ENCODE results near the gene SH3PXD2B. TPM values are rescaled to one million over a fixed set of nuclear protein-coding genes. Genes with fewer than 3 reads are reported as not detected.

SH3PXD2B gene
- total and polyA plus RNA-seq, 2 of the 13 experiments (the other 11 are each of a cell fraction or from before 2014, with no cell fraction given): 3.4 to 4.6 TPM

GRCh38 chr5:172417130-172417841 lies 37.0 kb downstream of the SH3PXD2B start:
- POLR2A ChIA-PET: no interaction called here
- Histone ChIP-seq H4K20me1 (ENCODE audit: insufficient read depth, low read length) (no peaks in the 10 kb centered on the region), H3K4me3 (replicated peaks in 1 of 3; ENCODE audit: insufficient read depth in 1 of 3, low read depth in 2 of 3, low read length in 3 of 3) (no peak overlapping the region), H2AFZ (ENCODE audit: low read length) (no peak overlapping the region), H3K79me2 (ENCODE audit: insufficient read depth, low read length) (no peaks in the 10 kb centered on the region), H3K4me2 (ENCODE audit: low read depth, low read length) (no peak overlapping the region), H3K9ac (ENCODE audit: insufficient read depth, low read depth, low read length) (no peak overlapping the region), H3K36me3 (replicated peaks in 1 of 2; ENCODE audit: control insufficient read depth in 1 of 2, insufficient read depth in 2 of 2, low read length in 2 of 2) (no peaks in the 10 kb centered on the region; a peak in 1 of 5 replicates), H3K27me3 (ENCODE audit: control insufficient read depth in 1 of 2, insufficient read depth in 2 of 2, low read length in 2 of 2) (no peaks in the 10 kb centered on the region), H3K4me1 (ENCODE audit: insufficient read depth, low read length) (peaks cover 81% of the 10 kb centered on the region), H3K9me3 (ENCODE audit: low read length) (no peaks in the 10 kb centered on the region), H3K27ac (ENCODE audit: extremely low read length, insufficient read depth, low read length) (no peak overlapping the region)
- CTCF ChIA-PET (ENCODE audit: low intra/inter-chr PET ratio, low total read pairs): no interaction called here
- ATAC-seq: no peak
- DNase-seq (ENCODE audit: low spot score): no peak
- intact Hi-C loops (cut with micrococcal nuclease; ENCODE audit: unreplicated experiment) (no loop called here), in situ Hi-C loops (cut with HindIII; ENCODE audit: extremely low pct_ligation_motif_present, low pct_unique_long_range_greater_than_20kb) (loop anchor here (5.0 kb wide), 1 partner anchor 35 kb away; the partner anchor contains the start of gene SH3PXD2B)
- 82% methylated on average over 4 of the region's 4 CpGs for WGBS (ENCODE audit: low lambda C conversion rate)
- no TSS peak for BruUV-seq (replicated peaks)
- FAIRE-seq: no peak
- TF ChIP-seq ZNF253 (CRISPR knock-in tag; IDR thresholded peaks at IDR 0.05; ENCODE audit: borderline replicate concordance) (no peak), REL (CRISPR knock-in tag; conservative IDR thresholded peaks at IDR 0.05) (no peak), HNF4G (IDR thresholded peaks at IDR 0.05; ENCODE audit: borderline replicate concordance, low read depth, low read length) (no peak), HNF4G (CRISPR knock-in tag; IDR thresholded peaks at IDR 0.05; ENCODE audit: borderline replicate concordance, low read depth) (no peak), NFYC (CRISPR knock-in tag; IDR thresholded peaks at IDR 0.05) (peak; percentile 46; the same call in 1 of the 2 replicates), ZBTB25 (CRISPR knock-in tag; IDR thresholded peaks at IDR 0.05) (no peak), ZNF329 (CRISPR knock-in tag; IDR thresholded peaks at IDR 0.05; ENCODE audit: low read depth) (peak; percentile 99), ZNF704 (CRISPR knock-in tag; IDR thresholded peaks at IDR 0.05; ENCODE audit: borderline replicate concordance) (no peak), USF2 (IDR thresholded peaks at IDR 0.05; ENCODE audit: low read depth, low read length) (0 out of 2 replicates have a peak, but pooled peaks have one; percentile 6), USF2 (CRISPR knock-in tag; IDR thresholded peaks at IDR 0.05; ENCODE audit: borderline replicate concordance) (peak; percentile 40; the same call in 1 of the 2 replicates), RAD51 (IDR thresholded peaks at IDR 0.05; ENCODE audit: borderline replicate concordance) (peak; percentile 43; the same call in 1 of the 2 replicates), ATM (IDR thresholded peaks at IDR 0.05; ENCODE audit: borderline replicate concordance) (no peak), ZNF101 (CRISPR knock-in tag; IDR thresholded peaks at IDR 0.05; ENCODE audit: borderline replicate concordance, low read depth) (no peak), GATA4 (IDR thresholded peaks at IDR 0.05; ENCODE audit: borderline replicate concordance, low read depth) (no peak), PRDM4 (CRISPR knock-in tag; IDR thresholded peaks at IDR 0.05; ENCODE audit: borderline replicate concordance) (no peak), ZNF660 (CRISPR knock-in tag; IDR thresholded peaks at IDR 0.05; ENCODE audit: borderline replicate concordance, low read depth) (no peak)
